Vagina (tissue), 2 donors: ENCODE measurements around the gene TYMS. TPM values are rescaled to one million over a fixed set of nuclear protein-coding genes. Genes with fewer than 3 reads are reported as not detected.

ENCODE experiments used
- DNase-seq, 2 donors: peaks; one replicate each; pipeline ENCODE4 v3.0.0-alpha.2; 2017; ENCODE audit errors: extremely low spot score in 2 of 2
- H3K27ac ChIP-seq: fragments of 200-600 bp; sonication (generic); one replicate; pipeline ENCODE4 v1.5.1; 2019
- H3K27me3 ChIP-seq: fragments of 200-600 bp; sonication (generic); one replicate; pipeline ENCODE4 v1.5.1; 2019
- H3K36me3 ChIP-seq, 2 donors: fragments of 200-600 bp; sonication (generic); one replicate each; pipeline ENCODE4 v1.5.1; 2017 to 2019
- H3K4me1 ChIP-seq: fragments of 200-600 bp; sonication (generic); one replicate; pipeline ENCODE4 v1.5.1; 2019
- H3K4me3 ChIP-seq, 2 donors: fragments of 200-600 bp; sonication (generic); 1 replicate in 1 of 2; 2 replicates in 1 of 2; pipeline ENCODE4 v1.5.1; 2016 to 2019
- H3K9me3 ChIP-seq: fragments of 200-600 bp; sonication (generic); one replicate; pipeline ENCODE4 v1.5.1; 2019
- POLR2A ChIP-seq, 2 donors: fragments of 450-650 bp; IDR thresholded peaks; one replicate each; pipeline ENCODE4 v1.6.1; 2017; ENCODE audit warnings: antibody characterized with exemption in 2 of 2, mild to moderate bottlenecking in 2 of 2, moderate library complexity in 2 of 2
- POLR2AphosphoS5 ChIP-seq, 2 donors: sonication (generic); formaldehyde crosslinking; IDR thresholded peaks; one replicate each; pipeline ENCODE4 v1.9.0; 2017; ENCODE audit warnings: antibody characterized with exemption in 2 of 2, mild to moderate bottlenecking in 2 of 2, low read depth in 1 of 2; ENCODE audit not compliant: insufficient read depth in 1 of 2
- intact Hi-C: fragments of 100-400 bp; cut with DNase I; formaldehyde crosslinking; loops from one replicate; pipeline ENCODE4 v1.15.1; 2023
- total RNA-seq: library from RNA; depleted of rRNA; stranded (reverse); fragments of >200 nt; gene quantifications from one replicate; pipeline ENCODE4 v1.2.3, GENCODE V29; 2016
- TF ChIP-seq, protein P1 (sequence below), 3 experiments: fragments of 450-650 bp in 2 of 3; fragments of 200-600 bp in 1 of 3; sonication (generic) in 1 of 3; IDR thresholded peaks; one replicate each; pipeline ENCODE4 v1.5.1; 2017 to 2019; ENCODE audit warnings: antibody characterized with exemption in 3 of 3, mild to moderate bottlenecking in 2 of 3, moderate library complexity in 2 of 3

TYMS gene
- total RNA-seq, 1 donor from 2014 or later: 11.3 TPM

DNA sequence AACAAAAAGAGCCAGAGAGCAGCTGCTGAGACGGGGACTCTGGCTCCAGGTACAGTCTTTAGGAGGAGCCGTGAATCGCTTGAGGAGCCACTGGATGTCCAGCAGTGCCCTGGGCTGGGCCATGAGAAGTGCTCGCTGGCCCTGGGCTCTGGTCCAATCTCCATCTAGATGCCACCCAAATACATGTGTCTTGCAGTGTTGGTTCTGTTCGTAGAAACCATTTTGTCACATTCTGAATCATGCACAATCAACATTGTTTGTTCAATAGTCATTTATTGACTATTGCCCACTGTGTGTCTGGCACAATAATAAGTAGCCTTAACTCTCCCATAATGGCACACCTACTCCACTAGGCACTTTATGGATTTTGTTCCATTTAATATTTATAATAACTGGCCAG is 26.1 kb downstream of the TYMS start:
- Histone ChIP-seq H3K4me3 (no peak overlapping the region), H3K27ac (no peak overlapping the region)
- no peak for DNase-seq

DNA sequence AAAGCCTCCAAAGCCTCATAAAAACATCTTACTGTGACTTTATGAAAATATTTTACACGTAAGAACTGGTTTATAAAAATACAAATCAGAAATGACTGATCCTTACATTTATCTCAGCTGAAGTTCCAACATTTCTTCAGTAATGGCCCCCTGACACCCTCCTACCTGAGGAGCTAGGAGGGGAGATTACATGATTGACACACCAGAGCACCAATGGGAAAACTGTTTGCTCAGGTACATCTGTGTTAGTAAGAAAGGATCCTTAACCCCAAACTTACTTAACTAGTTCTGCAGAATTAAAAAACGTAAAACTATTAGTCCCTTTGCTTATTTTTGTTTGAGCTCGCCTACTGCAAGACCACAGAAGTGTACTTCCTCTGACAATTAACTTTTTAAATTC is 28.0 kb downstream of the TYMS start:
- intact Hi-C loops: no loop called here
- H3K27ac ChIP-seq: no peak overlapping the region
- H3K36me3 ChIP-seq: peaks cover 0 to 32% of the 10 kb centered on the region in 2 donors
- no peak for DNase-seq
- TF ChIP-seq, protein P1, sequence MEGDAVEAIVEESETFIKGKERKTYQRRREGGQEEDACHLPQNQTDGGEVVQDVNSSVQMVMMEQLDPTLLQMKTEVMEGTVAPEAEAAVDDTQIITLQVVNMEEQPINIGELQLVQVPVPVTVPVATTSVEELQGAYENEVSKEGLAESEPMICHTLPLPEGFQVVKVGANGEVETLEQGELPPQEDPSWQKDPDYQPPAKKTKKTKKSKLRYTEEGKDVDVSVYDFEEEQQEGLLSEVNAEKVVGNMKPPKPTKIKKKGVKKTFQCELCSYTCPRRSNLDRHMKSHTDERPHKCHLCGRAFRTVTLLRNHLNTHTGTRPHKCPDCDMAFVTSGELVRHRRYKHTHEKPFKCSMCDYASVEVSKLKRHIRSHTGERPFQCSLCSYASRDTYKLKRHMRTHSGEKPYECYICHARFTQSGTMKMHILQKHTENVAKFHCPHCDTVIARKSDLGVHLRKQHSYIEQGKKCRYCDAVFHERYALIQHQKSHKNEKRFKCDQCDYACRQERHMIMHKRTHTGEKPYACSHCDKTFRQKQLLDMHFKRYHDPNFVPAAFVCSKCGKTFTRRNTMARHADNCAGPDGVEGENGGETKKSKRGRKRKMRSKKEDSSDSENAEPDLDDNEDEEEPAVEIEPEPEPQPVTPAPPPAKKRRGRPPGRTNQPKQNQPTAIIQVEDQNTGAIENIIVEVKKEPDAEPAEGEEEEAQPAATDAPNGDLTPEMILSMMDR (IDR thresholded peaks at IDR 0.05): no peak
- no peak for TF ChIP-seq POLR2AphosphoS5 (IDR thresholded peaks at IDR 0.05; ENCODE audit: insufficient read depth in 1 of 2, low read depth in 1 of 2)
- TF ChIP-seq POLR2A (IDR thresholded peaks at IDR 0.05): no peak
- no peaks in the 10 kb centered on the region for H3K9me3 ChIP-seq
- H3K27me3 ChIP-seq: no peaks in the 10 kb centered on the region
- H3K4me1 ChIP-seq: no peaks in the 10 kb centered on the region
- H3K4me3 ChIP-seq: no peak overlapping the region

More for the DNA sequence above, 26.1 kb downstream of the TYMS start:
- intact Hi-C loops: no loop called here
- H3K9me3 ChIP-seq: no peaks in the 10 kb centered on the region
- H3K4me1 ChIP-seq: no peaks in the 10 kb centered on the region
- TF ChIP-seq POLR2A (IDR thresholded peaks at IDR 0.05): no peak
- TF ChIP-seq POLR2AphosphoS5 (IDR thresholded peaks at IDR 0.05; ENCODE audit: insufficient read depth in 1 of 2, low read depth in 1 of 2): no peak
- TF ChIP-seq, protein P1 (IDR thresholded peaks at IDR 0.05): no peak
- no peaks in the 10 kb centered on the region for H3K27me3 ChIP-seq
- peaks cover 0 to 27% of the 10 kb centered on the region in 2 donors for H3K36me3 ChIP-seq

DNA sequence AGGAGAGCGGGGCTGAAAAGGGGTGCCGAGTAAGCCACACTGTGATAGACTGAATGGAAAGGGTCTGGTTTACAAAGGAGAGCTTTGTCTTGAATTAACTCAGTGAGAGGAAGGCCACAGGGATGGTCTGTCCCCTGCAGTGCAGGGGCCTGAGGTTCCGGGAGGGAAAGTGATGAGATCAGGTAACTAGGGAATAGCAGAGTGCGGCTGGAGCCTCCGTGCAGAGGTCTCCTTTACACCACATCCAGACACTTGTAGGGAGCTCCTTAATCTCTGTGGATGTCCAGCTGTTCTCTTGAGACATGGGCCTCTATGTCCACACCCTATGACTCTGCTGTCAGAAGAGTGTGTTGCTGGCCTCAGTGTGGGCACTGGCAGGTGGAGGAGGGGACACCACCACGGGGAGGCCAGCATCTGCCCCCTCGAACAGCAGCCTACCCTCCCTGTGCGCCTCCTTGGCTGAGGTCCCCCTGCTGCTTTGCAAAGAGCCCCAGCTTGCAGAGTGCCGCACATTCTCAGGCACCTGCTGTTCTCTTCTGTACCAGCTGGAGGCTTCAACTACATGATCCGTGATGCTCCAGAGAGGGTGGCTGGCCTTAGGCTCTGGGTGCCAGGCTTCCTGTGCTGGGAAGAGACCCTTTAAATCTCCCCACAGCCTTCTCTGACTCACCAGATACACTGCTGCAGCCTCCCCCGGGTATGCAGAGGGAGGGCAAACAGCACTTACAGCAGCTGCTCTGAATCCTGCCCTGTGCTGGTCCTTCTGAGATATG is 29.1 kb downstream of the TYMS start:
- peaks cover 0 to 26% of the 10 kb centered on the region in 2 donors for H3K36me3 ChIP-seq
- no peak overlapping the region for H3K27ac ChIP-seq
- intact Hi-C loops: no loop called here
- no peaks in the 10 kb centered on the region for H3K4me1 ChIP-seq
- H3K27me3 ChIP-seq: no peaks in the 10 kb centered on the region
- H3K9me3 ChIP-seq: no peaks in the 10 kb centered on the region
- no peak for DNase-seq
- H3K4me3 ChIP-seq: no peak overlapping the region
- TF ChIP-seq POLR2AphosphoS5 (IDR thresholded peaks at IDR 0.05; ENCODE audit: insufficient read depth in 1 of 2, low read depth in 1 of 2) (no peak), POLR2A (IDR thresholded peaks at IDR 0.05) (no peak)
- TF ChIP-seq, protein P1 (IDR thresholded peaks at IDR 0.05): no peak

DNA sequence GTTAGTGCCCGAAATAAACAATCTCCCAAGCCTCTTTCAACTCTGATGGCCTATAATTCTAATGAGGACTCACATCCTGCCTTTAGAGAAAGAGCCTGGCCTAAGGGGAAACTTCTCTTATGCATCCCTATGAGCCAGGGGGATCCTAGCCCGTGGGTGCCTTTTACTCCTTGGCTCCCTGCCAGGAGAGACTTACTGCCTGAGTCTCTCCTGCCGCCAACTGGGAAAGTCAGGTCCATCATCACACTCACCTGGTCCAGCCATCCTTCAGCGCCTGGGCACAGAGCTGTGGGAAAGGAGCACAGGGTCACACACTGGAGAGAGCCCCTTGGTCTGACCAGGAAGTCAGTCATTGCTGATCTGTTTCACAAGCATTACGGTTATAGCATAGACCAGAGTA is 30.9 kb downstream of the TYMS start:
- no peaks in the 10 kb centered on the region for H3K9me3 ChIP-seq
- H3K27me3 ChIP-seq: no peaks in the 10 kb centered on the region
- no peak overlapping the region for H3K4me3 ChIP-seq
- peaks cover 0 to 16% of the 10 kb centered on the region in 2 donors for H3K36me3 ChIP-seq
- H3K4me1 ChIP-seq: no peaks in the 10 kb centered on the region
- DNase-seq: no peak
- intact Hi-C loops: no loop called here
- TF ChIP-seq POLR2AphosphoS5 (IDR thresholded peaks at IDR 0.05; ENCODE audit: insufficient read depth in 1 of 2, low read depth in 1 of 2): no peak
- TF ChIP-seq POLR2A (IDR thresholded peaks at IDR 0.05): no peak
- TF ChIP-seq, protein P1 (IDR thresholded peaks at IDR 0.05): no peak
- H3K27ac ChIP-seq: no peak overlapping the region

DNA sequence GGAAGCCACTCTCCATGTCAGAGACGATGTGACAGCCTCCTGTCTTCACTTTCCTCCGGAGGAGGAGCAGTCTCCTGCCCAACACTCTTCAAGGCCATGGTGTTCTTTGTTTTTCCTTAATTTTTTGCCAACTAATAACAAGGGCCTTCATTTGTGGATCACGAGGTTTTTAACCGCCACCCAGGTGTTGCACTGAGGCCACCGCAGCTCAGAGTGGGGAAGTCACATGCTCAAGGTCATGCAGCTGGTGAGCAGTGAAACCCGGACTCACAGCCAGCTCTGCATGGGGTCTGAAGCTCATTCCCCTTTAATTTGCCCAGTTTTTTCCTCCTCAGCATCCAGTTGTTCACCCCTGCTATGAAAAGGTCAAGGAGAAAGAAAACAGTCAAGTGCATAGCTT is 35.4 kb downstream of the TYMS start:
- Histone ChIP-seq H3K9me3 (no peaks in the 10 kb centered on the region), H3K4me3 (no peak overlapping the region), H3K36me3 (peaks cover 0 to 20% of the 10 kb centered on the region in 2 donors), H3K27ac (no peak overlapping the region), H3K27me3 (no peaks in the 10 kb centered on the region), H3K4me1 (no peaks in the 10 kb centered on the region)
- TF ChIP-seq POLR2A (IDR thresholded peaks at IDR 0.05) (no peak), POLR2AphosphoS5 (IDR thresholded peaks at IDR 0.05; ENCODE audit: insufficient read depth in 1 of 2, low read depth in 1 of 2) (no peak)
- TF ChIP-seq, protein P1 (IDR thresholded peaks at IDR 0.05): no peak
- intact Hi-C loops: no loop called here
- DNase-seq: no peak
